Keratinocyte (primary cell): ENCODE results near the gene SMR3A.

Experiments
- CTCF ChIP-seq, 3 experiments: IDR thresholded peaks in 1 of 3; conservative IDR thresholded peaks in 1 of 3; optimal IDR thresholded peaks in 1 of 3; 2 replicates in 2 of 3; 3 replicates in 1 of 3; pipeline versions ENCODE3 to v1.5.1; 2011; ENCODE audit warnings: low read length in 3 of 3, mild to moderate bottlenecking in 3 of 3, moderate library complexity in 2 of 3, control low read depth in 1 of 3, inconsistent platforms in 1 of 3; ENCODE audit not compliant: insufficient read depth in 2 of 3; ENCODE audit errors: extremely low read depth in 1 of 3
- EZH2 ChIP-seq: IDR thresholded peaks from one replicate; pipeline ENCODE4 v1.6.1; 2012; ENCODE audit warnings: inconsistent platforms, mild to moderate bottlenecking, low read length, moderate library complexity

- TF ChIP-seq CTCF (optimal IDR thresholded peaks at IDR 0.05 in 1 of 3, IDR thresholded peaks at IDR 0.05 in 1 of 3, conservative IDR thresholded peaks at IDR 0.05 in 1 of 3; ENCODE audit: extremely low read depth in 1 of 3, insufficient read depth in 2 of 3, low read length in 3 of 3), result no peak
- TF ChIP-seq EZH2, result no peak
Observed at GRCh38 chr4:70364002-70364401, 3.4 kb downstream of the SMR3A start.
